Measurements from ENCODE around the gene FKBP5.
A peak's percentile ranks its signal among the peaks of the same experiment; 100 is the strongest.
"Not testable (repeated sequence)": the region's sequence is repeated elsewhere in the genome, so short reads cannot be mapped to it uniquely, and the experiment has no call there.

FKBP5 gene

DNA sequence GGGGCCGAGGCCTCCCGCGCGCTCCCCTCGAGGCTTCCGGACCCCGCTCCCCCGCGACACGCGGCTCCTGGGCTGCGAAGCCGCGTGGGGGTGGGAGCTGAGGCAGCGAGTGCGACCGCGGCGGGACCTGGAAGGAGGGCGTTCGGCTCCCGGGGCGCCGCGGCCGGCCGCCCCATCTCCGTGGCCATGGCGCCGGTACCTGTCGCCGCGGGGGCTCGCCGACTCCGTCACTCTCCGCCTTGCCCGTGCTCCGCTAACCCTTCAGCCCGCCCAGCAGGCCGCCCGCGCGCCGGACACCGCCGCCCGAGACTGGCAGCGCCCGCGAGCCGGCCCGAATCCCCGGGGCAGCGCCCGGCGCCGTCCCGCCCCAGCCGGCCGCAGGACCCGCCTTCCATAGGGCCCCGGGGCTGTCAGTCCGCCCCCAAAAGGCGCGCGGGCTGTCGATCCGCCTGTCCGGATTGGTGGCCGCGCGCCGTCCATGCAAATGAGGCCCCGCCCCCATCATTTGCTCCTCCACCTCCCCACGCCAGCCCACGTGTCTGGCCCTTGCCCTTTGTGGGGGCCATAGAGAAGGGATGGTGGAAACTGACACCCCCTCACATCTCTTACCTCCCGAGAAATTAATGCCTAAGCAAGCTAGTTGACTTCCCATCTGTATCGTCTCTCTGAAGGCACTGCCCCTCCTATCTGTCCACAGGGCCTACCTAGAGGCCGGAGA, at the start of gene FKBP5:
FKBP5 (minus strand) TSS at position 311 of the 718 bp plus-strand sequence. CDS start 46,091 bp downstream, outside the sequence.
- DNase-seq (ENCODE audit: low read depth in 1 of 2, low spot score in 1 of 2), result peak; percentile 61 to 83

DNA sequence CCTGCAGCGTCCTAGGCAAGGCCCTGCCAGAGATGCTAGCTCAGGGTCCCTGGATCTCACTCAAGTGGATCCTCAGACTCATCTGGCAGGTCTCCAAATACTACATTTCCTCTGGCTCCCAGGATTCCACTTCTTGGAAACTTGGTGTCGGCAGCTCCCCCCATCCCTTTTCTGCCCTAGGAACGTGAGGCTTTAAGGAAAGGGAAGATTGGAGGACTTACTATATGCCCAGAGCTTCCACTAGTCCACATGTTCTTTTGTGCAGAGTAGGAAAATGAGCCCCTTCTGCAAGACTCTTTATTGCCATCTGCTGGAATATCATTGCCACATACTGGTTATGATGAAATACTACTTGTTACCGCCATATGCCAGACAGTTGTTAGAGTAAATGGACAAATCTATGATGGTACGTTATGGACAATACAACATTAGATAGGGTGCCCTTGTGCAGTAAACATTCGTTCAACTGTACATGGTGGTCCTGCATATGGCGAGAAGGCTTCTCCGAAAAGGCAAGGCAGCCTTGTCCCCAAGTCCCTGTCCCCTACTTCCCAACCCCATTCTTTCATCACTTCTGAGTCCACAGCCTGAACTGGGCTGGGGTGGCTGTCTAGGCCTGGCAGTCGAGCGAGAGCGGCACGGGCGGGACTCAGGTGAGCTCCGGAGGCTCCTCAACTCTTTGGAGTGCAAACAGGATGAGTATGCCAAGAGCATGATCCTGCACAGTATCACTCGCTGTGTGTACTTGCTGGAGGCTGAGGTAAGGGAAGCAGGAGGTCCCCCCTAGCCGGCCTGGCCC, 48.9 kb upstream of the FKBP5 start:
- no peak for DNase-seq (ENCODE audit: low read depth in 1 of 2, low spot score in 1 of 2)

DNA sequence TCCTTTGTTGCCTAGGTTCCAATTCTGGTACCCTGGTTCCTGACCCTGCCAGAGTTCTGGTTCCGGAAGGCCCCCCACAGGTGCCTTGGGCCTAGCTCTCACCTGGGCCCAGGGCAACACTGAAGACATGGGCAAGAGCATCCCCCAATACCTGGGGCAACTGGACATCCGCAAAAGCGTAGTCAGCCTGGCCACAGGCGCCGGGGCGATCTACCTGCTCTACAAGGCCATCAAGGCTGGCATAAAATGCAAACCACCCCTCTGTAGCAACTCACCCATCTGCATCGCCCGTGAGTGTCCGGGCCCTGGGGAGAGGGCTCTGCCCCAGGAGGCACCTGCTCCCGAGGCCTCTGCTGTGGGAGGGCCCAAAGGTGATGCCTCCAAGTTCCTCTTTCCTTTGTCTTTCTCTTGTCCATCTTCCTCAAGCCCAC, 48.3 kb upstream of the FKBP5 start, which contains the start of gene ARMC12:
ARMC12 (plus strand) TSS at position 51 of the 431 bp plus-strand sequence; CDS start at position 128, 77 bp downstream.
- DNase-seq (ENCODE audit: low read depth in 1 of 2, low spot score in 1 of 2), result no peak

DNA sequence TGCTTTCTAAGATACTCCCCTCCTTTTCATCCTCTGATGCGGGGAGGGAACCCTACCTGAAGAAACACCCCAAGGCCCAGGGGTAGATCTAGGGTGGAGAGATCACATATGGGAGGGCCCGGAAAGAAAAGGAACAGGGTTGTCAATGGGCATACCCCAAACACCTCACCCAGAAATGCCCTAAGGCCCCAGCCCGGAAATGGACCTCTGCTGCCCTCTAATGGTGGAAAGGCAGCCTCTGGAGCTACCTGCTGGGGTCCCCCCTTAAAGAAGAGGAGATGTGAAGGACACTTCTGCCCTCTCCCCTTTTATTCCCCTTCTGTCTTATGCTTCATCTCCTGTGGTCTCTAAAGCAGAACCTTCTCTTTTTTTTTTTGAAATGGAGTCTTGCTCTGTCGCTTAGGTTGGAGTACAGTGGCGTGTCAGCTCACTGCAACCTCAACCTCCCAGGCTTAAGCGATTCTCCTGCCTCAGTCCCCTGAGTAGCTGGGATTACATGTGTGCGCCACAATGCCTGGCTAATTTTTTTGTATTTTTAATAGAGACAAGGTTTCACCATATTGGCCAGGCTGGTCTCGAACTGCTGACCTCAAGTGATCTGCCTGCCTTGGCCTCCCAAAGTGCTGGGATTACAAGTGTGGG, 47.7 kb upstream of the FKBP5 start:
- DNase-seq (ENCODE audit: low read depth in 1 of 2, low spot score in 1 of 2), result peak; percentile 70 to 71

DNA sequence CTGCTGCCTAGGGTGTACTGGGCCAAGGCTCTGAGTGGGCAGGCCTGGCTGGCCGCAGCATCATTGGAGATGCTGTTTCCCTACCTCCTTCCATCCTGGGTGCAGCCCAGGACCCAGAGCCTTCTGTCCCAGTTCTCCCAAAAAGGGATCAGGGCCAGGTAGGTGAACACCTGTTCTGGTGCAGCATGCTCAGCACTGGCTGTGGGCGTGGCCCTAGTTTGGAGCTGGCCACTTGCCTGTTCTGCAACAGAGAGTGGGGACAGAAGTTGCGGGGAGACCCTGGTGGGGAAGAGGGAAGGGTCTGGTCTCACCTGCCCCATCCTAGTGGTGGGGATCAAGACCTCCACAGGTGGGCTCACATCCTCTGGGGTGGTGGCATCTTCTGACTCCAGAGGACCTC, 46.7 kb upstream of the FKBP5 start:
- no peak for DNase-seq (ENCODE audit: low read depth in 1 of 2, low spot score in 1 of 2)

DNA sequence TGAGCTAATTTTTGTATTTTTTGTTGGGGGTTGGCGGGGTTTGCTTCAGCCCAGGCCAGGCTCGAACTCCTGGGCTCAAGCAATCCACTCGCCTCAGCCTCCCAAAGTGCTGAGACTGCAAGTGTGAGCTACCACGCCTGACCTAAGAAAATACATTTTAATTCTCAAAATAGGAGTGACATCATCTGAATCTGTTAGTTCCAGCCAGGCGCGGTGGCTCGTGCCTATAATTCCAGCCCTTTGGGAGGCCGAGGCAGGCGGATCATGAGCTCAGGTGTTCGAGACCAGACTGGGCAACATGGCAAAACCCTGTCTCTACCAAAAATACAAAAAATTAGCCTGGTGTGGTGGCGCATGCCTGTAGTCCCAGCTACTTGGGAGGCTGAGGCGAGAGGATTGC, 45.6 kb upstream of the FKBP5 start:
- not testable (repeated sequence) for DNase-seq (ENCODE audit: low read depth in 1 of 2, low spot score in 1 of 2)

DNA sequence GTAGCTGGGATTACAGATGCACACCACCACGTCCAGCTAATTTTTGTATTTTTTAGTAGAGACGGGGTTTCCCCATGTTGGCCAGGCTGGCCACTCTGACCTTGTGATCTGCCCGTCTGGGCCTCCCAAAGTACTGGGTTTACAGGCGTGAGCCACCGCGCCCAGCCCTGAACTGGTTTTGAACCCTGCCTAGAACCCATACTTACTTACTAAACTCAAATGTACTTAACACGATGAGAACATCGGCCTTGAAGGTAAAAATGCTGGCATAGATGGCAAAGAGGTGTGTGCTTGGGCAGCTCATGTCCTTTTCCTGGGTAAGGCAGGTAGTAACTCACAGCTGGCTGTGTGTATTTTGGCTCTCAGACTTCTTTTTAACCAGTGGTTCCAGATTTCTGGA, 44.9 kb upstream of the FKBP5 start:
- no peak for DNase-seq (ENCODE audit: low read depth in 1 of 2, low spot score in 1 of 2)

DNA sequence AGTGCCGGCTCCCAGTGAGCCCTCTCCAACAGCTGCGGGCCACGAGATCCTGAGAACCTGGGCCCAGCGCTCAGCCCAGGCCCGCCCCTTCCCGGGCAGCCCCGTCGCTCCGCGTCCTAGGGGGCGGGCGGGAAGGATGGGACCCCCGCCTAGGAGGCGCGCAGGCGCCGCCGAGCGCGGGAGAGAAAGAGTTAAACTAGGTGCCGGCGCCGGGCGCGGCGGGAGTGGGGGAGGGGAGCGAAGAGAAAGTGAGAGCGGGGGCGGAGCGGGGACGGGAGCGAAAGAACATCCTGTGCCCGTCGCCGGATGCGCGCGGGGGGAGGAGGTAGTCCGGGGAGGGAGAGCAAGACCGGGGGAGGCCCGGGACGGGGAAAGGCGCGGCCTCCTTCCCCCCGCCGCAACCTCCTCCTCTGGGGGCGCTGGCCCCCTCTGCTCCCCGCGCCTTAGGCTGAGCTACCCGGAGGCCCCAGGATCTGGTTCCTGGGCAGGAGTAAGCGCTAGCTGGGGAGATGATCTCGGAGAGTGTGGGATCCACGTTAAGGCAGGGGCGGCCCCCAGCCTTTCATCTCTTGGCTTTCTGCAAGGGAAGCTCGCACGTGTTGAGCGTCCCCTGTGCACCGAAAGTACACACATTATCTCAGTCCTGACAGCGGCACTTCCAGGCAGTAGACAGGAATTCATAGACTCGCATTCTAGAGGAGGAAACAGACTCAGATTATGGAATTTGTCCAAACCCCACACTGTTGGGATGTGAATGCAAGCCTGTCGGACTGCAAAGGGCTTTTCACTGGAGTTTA, 43.2 kb upstream of the FKBP5 start:
- peak; percentile 88 to 91 for DNase-seq (ENCODE audit: low read depth in 1 of 2, low spot score in 1 of 2)

DNA sequence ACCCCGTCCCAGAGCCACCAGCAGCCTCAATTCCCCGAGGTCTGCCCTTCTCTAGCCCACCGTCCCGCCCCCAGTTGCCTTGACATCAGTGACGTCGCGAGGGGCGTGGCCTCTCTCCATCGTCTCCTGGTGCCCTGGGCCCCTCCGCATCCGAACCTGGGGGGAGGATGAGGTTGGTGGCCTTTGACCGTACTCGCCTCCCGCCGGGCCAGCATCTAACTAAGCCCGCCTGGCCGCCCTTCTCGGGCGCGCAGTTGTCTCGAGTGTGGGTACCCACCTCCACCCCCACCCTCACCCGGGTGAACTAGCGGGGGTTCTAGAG, 42.7 kb upstream of the FKBP5 start:
- DNase-seq (ENCODE audit: low read depth in 1 of 2, low spot score in 1 of 2), result peak; percentile 80 to 88

DNA sequence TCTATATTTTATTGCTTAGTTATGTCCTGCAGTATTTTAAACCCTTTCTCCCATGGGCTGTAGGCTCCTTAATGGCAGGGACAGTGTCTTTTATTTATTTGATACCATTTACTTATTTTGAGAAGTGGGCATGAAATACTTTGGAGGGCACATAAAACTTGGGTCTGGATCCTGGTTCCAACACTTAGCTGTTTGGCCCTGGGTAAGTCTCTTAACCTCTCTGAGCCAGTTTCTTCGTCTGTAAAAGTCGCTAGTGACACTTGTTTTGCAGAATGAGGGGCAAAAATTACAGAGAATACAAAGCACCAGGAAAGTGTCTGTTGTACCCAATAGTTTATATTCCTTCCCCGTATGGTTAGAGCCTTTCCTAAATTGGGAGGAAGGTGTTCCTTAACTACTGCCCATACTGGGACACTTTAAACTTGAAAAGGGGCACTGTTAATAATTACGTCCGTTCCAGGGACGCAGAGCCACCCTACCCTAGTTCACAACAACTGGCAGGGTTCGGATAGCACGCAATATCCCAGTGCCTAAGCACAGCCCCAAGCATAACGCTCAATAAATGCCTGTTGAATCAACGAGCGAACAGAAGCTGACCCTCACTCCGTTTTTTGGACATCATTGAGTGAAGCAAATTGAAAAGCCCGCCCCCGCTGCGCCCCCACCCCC, 42.2 kb upstream of the FKBP5 start:
- no peak for DNase-seq (ENCODE audit: low read depth in 1 of 2, low spot score in 1 of 2)

DNA sequence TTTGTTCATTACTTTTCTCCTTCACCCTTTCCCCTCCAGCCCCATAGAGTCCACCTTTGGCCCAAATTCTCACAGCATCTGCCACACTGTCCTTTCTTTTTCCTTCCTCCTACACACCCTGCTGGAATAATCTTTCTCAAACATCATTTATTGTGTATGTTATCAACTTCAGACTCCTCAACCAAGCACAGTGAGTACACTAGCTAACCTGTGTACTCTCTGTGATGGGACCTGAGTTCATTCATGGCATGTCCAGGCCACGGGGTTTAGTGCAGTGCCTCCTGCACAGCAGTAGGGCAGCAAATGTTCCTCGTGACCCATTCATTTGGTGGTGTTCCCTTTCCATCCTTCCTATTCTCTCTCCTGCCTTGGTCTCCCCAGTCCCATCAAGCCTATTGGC, 41.0 kb upstream of the FKBP5 start:
- DNase-seq (ENCODE audit: low read depth in 1 of 2, low spot score in 1 of 2), result no peak

DNA sequence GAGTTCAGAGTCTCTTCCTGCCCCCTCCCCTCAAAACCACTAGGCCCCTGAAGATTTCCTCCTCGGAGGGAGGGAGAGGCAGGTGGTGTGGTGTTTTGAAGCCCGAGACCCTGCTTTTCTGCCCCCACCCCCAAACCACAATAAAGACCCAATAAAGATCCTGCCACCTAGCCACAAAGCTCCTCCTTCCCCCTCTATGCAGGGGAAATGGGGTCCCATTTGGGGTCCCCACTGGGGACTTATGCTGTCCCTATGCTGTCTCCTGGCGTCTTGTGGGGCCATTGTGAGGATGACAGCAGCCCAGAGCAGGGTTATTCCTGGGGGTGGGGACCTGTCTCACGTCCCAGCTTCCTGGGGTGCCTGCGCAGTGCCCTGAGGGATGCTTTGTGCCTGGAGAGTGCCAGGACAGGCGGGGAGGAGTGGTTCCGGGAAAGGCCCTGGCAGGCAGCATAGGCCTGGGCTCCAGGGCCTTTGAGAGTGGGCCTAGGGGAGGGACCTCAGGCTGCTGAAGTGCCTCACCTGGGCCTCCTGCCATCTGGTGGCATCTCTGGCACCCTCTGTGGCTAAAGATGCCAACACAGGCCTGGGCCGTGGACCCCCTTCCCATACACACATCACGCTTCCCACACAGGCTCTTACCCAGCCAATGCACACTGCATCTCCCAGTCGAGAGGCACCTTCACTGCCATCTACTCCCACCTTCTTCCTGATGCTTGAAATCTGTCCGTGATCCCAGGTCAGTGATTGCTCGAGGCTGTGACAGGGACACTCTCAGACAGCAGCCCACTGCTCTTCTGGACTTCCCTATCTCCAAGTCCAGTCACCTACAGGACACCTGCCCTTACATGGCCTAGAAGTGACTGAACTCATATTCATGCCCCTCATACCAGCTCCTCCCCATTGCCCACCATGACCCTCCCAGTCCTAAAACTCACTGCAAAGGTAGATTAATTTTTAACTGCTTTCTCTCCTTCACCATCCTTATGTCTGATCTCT, 40.3 kb upstream of the FKBP5 start:
- DNase-seq (ENCODE audit: low read depth in 1 of 2, low spot score in 1 of 2), result no peak

DNA sequence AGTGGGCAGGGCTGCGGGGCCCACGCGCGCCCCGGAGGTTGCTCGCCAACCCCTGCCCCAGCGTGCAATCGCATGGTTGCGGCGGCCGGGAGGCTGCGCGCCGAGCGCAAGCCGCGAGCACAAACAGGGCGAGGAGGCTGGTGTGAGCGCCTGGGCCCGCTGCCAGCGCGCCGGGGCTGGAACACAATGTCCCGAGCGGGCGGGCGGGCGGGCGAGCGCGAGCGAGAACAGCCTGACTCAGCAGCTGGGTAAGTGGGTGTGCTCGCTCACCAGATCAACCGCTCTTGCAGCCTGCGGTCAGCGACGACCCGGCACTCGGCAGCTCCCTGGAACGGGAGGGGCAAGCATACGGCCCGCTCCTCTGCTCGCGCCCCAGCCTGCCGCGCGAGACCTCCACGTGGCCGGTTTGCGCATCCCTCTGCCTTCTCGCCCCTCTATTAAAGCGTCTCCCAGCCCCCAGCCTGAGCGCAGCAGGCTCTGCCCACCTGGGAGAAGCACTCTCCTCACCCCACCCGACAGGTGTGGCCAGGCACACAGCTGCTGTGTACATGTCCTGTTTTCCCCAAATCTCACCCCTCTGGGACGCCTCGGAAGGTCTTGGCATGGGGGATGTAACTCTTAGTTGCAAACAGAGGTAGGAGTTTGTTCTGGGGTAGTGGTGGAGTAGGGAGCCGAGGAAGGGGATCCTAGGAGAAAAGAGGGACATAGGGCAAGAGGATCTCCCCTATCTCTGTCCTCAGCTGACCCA, 39.4 kb upstream of the FKBP5 start:
- DNase-seq (ENCODE audit: low read depth in 1 of 2, low spot score in 1 of 2), result peak; percentile 70 to 75

DNA sequence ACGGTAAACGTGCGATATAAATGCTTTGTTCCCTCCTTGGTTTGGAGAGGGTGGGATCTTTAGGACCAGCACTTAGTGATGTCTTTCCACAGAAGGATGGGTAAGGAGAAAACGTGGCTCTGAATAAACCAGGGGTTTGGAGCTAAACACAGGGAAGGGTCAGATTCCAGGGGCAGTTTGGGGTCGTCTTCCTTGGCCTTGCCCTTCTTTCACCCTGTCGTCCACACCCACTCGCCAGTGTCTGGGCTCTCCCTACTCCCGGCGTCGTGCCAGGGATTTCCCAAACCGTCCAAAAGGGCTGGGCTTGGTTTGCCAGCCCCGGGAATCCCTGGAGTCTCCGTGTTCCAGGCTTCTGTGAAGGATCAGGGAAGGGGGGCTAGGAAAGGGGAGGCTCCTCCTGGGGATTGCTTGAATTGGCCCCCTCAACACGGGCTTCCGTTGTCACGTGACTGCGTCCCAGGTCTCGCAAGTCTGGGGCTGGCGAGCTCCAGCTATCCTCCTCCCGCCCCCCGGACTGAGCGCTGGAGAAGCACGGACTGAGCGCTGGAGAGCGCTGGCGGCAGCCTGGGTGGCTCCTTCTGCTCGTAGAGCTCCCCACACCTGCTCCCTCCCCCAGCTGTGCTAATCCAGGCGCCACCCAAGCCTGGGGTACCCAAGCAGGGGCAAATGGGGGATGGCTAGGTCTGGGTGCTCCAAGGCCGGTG, 38.7 kb upstream of the FKBP5 start:
- DNase-seq (ENCODE audit: low read depth in 1 of 2, low spot score in 1 of 2), result no peak

DNA sequence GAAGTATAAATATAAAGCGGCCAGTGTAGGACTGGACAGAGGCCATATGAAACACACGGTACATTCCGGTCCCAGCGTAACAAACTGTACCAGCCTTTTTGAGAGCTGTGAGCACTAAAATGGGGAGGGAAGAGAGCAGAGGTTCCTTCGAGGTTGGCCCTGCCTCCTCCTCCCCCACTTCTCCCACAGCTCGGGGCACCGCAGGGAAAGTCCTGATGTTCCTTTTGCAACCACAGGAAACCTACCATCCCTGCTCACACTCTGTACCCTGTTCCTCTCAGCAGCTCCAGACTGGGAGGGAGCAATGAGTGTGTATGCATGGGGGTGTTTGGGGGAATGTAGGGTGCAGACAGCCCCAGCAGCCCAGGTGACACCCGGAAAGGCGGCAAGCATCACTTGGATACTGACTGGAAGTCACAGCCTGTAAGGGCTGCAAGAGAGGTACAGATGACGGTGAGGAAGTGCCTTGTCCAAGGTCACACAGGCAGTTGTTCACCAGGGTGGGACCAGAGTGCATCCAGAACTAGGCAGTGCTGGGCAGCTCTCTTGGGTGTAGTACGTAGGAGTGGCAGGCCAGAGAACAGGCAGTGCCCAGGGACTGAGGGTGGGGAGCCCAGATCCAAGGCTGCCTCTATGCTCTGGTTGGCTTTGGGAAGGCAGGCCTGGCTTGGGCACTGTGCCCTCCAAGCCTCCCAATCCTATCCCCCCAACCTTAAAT, 37.2 kb upstream of the FKBP5 start:
- DNase-seq (ENCODE audit: low read depth in 1 of 2, low spot score in 1 of 2), result no peak

DNA sequence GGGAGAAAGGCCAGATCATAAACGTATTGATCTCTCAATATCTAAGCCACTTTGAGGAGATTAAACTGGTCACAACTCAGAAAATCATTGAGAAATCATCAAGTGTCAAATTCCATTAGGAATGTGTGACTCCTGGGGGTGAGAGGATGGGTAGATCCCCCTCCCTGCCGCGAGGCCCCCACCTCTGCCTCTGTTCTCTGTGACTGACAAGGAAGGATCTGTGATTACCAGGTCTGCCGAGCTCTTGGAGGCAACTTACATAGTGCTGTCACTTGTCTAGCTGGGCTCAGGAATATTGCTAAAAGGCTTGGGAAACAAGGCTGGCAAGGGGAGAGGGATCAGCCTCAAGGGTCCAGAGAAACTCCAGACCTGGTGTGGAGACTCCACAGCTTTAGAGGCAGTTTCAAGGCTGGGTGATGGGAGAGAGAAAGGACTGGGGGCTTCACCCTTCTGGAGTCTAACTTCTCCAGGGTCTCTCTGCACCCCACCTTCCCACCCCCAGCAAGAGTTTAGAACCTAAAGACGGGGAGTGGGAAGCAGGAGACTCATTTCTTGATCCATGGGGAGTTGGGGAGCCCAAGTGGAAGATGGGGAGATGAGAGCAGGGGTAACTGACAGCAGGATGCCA, 36.5 kb upstream of the FKBP5 start:
- DNase-seq (ENCODE audit: low read depth in 1 of 2, low spot score in 1 of 2), result no peak

DNA sequence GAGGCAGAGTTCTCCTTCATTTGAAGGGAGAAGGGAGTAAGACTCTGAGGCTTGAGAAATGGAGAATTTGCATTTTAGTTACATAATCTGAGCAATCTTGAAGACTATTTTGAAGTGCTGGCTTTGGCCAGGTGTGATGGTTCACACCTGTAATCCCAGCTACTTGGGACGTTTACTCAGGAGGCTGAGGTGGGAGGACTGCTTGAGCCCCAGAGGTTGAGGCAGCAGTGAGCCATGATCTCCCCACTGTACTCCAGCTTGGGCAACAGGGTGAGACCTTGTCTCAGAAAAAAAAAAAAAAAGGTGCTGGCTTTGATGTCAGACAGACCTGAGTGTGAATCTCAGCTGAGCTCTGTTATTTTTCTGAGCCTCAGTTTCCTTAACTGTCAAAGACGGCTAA, 35.8 kb upstream of the FKBP5 start:
- DNase-seq (ENCODE audit: low read depth in 1 of 2, low spot score in 1 of 2), result no peak
